Measurements from ENCODE around the gene PTPRT.

Gene PTPRT

GRCh38 chr20:42641886-42642285 is 547.8 kb downstream of the PTPRT start:
- Histone ChIP-seq H3K4me3 (no peak overlapping the region), H3K27ac (no peak overlapping the region), H3K4me1 (no peaks in the 10 kb centered on the region), H3K9me3 (no peaks in the 10 kb centered on the region), H3K36me3 (no peaks in the 10 kb centered on the region), H3K27me3 (no peaks in the 10 kb centered on the region)
- intact Hi-C loops (cut with DNase I; ENCODE audit: low total_unique reads), result no loop called here
- TF ChIP-seq, protein P1, sequence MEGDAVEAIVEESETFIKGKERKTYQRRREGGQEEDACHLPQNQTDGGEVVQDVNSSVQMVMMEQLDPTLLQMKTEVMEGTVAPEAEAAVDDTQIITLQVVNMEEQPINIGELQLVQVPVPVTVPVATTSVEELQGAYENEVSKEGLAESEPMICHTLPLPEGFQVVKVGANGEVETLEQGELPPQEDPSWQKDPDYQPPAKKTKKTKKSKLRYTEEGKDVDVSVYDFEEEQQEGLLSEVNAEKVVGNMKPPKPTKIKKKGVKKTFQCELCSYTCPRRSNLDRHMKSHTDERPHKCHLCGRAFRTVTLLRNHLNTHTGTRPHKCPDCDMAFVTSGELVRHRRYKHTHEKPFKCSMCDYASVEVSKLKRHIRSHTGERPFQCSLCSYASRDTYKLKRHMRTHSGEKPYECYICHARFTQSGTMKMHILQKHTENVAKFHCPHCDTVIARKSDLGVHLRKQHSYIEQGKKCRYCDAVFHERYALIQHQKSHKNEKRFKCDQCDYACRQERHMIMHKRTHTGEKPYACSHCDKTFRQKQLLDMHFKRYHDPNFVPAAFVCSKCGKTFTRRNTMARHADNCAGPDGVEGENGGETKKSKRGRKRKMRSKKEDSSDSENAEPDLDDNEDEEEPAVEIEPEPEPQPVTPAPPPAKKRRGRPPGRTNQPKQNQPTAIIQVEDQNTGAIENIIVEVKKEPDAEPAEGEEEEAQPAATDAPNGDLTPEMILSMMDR (IDR thresholded peaks at IDR 0.05), result no peak
- DNase-seq, result no peak

DNA sequence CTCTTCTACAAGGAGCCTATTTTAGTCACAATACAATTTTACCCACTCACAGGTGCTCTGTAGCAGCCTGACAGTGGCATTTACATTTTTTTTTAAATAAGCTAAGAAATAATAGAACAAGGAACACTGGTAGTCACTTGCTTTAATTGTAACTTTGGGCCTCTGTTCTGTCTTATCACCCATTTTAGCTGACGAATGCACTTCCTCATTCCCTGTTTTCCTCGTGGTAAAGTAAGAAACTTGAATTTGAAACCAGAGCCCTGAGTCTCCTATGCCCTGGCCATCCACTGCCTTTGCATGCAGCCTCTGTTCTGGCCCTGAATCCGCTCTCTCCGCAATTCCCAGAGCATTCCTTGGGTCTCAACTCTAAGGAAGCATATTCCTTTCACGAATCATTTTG is 550.6 kb downstream of the PTPRT start:
- no peaks in the 10 kb centered on the region for H3K27me3 ChIP-seq
- no peaks in the 10 kb centered on the region for H3K9me3 ChIP-seq
- intact Hi-C loops (cut with DNase I; ENCODE audit: low total_unique reads), result no loop called here
- no peaks in the 10 kb centered on the region for H3K4me1 ChIP-seq
- no peak overlapping the region for H3K27ac ChIP-seq
- H3K36me3 ChIP-seq, result no peaks in the 10 kb centered on the region
- no peak for DNase-seq
- TF ChIP-seq, protein P1 (IDR thresholded peaks at IDR 0.05), result no peak
- no peak overlapping the region for H3K4me3 ChIP-seq

DNA sequence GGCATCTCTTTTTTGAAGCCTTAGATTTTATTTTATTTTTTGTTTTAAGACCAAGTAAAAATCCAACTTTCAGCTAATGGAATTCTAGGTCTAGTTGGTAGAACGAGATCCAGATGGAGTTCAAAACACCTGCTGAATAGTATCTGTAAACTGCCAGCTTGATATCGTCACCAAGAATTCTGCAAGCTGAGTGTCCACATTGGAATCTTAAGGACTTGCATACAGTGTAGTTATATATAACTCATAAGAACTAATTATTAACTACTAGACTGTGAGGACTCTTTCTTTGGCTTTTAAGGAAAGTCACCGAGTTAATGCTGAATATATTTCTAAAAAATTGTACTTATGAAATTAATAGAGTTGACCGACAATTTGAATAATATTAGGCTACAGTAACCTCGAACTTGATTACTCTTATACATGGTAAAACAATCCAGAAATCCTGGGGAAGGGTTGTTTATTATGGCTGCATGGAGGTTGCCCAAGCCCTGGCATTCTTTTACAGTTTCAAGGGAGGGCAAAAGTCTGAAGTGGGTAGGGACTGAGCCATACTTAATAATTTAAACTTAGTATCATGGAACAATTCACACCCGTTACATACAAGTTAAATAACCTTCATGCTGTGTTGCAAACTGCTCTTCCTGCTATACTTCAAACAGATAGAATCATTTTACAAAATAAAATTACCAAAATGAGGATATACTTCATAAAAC is 553.9 kb downstream of the PTPRT start:
- Histone ChIP-seq H3K27me3 (no peaks in the 10 kb centered on the region), H3K4me3 (no peak overlapping the region), H3K4me1 (no peaks in the 10 kb centered on the region), H3K9me3 (no peaks in the 10 kb centered on the region), H3K27ac (no peak overlapping the region), H3K36me3 (no peaks in the 10 kb centered on the region)
- TF ChIP-seq, protein P1 (IDR thresholded peaks at IDR 0.05), result no peak
- no peak for DNase-seq
- intact Hi-C loops (cut with DNase I; ENCODE audit: low total_unique reads), result no loop called here

DNA sequence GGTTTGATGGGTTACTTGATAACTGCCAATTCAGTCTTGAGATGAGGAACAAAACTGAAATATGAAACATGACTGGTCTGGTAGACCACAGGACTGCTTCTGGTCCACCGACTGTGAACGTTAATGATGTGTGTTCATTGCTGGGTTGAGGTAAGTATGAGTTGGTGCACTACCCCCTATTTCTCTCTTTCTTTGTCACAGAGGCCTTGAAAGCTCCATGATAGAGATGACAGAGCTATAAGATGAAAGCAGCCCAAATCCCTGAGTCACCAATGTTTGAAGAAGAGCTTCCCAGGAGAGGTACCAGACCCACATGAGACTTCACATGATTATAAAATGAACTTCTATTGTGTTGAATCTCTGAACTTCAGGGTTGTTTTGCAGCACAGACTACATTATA is 555.5 kb downstream of the PTPRT start:
- Histone ChIP-seq H3K4me1 (no peaks in the 10 kb centered on the region), H3K27ac (no peak overlapping the region), H3K36me3 (no peaks in the 10 kb centered on the region), H3K4me3 (no peak overlapping the region), H3K9me3 (no peaks in the 10 kb centered on the region), H3K27me3 (no peaks in the 10 kb centered on the region)
- intact Hi-C loops (cut with DNase I; ENCODE audit: low total_unique reads), result no loop called here
- no peak for DNase-seq
- TF ChIP-seq, protein P1 (IDR thresholded peaks at IDR 0.05), result no peak

GRCh38 chr20:42628683-42629082 is 561.0 kb downstream of the PTPRT start:
- intact Hi-C loops (cut with DNase I; ENCODE audit: low total_unique reads), result no loop called here

More at GRCh38 chr20:42628683-42629082, 561.0 kb downstream of the PTPRT start:
- no peak for DNase-seq
- Histone ChIP-seq H3K4me1 (no peaks in the 10 kb centered on the region), H3K4me3 (no peak overlapping the region), H3K9me3 (no peaks in the 10 kb centered on the region), H3K27me3 (no peaks in the 10 kb centered on the region), H3K27ac (no peak overlapping the region), H3K36me3 (no peaks in the 10 kb centered on the region)
- TF ChIP-seq, protein P1 (IDR thresholded peaks at IDR 0.05), result no peak
